Hepatocyte (in vitro differentiated cells): ENCODE results near the gene PROKR1.

Experiments used
- CTCF ChIP-seq: fragments of 200-600 bp; sonication (generic); IDR thresholded peaks from 2 replicates; pipeline ENCODE4 v1.5.1; 2016; ENCODE audit warnings: antibody characterized with exemption, mild to moderate bottlenecking; ENCODE audit not compliant: poor library complexity
- EZH2 ChIP-seq: fragments of 200-600 bp; sonication (generic); IDR thresholded peaks from 2 replicates; pipeline ENCODE4 v1.6.1; 2016; ENCODE audit warnings: antibody characterized with exemption, mild to moderate bottlenecking, borderline replicate concordance
- EZH2phosphoT487 ChIP-seq: fragments of 200-600 bp; sonication (generic); IDR thresholded peaks from one replicate; pipeline ENCODE4 v1.6.1; 2018; ENCODE audit warnings: antibody characterized with exemption, mild to moderate bottlenecking, low read depth, moderate library complexity; ENCODE audit not compliant: unreplicated experiment, severe bottlenecking

GRCh38 chr2:68669651-68670050 is 26.3 kb downstream of the PROKR1 start:
- TF ChIP-seq CTCF (no peak), EZH2 (no peak), EZH2phosphoT487 (no peak)
